GM12878 (cell line): ENCODE measurements around the gene C22orf15. TPM values are rescaled to one million over a fixed set of nuclear protein-coding genes. Genes with fewer than 3 reads are reported as not detected.

Source experiments
- ATF7 ChIP-seq: fragments of 450-650 bp; IDR thresholded peaks from 2 replicates; pipeline ENCODE4 v1.6.1; 2016; ENCODE audit warnings: low read depth, mild to moderate bottlenecking
- SMAD1 ChIP-seq: fragments of 450-650 bp; IDR thresholded peaks from 2 replicates; pipeline ENCODE4 v1.6.1; 2018; ENCODE audit warnings: mild to moderate bottlenecking, low read depth; ENCODE audit not compliant: partially characterized antibody
- STAT1 ChIP-seq: fragments of 450-650 bp; conservative IDR thresholded peaks from 2 replicates; pipeline ENCODE4 v1.6.1; 2014; ENCODE audit warnings: antibody characterized with exemption, mild to moderate bottlenecking
- ZNF274 ChIP-seq: IDR thresholded peaks from one replicate; pipeline ENCODE4 v1.8.0; 2011; ENCODE audit not compliant: insufficient read length, insufficient read depth
- polyA plus RNA-seq, 11 experiments: library from polyadenylated mRNA; depleted of rRNA in 4 of 11; unstranded in 6 of 11; stranded (reverse) in 5 of 11; fragments of >200 nt; fragmentation: Nextera tagmentation in 4 of 11; fragmentation: Illumina TruSeq in 1 of 11; extraction: Ambion mirVana in 4 of 11; extraction: Trizol in 1 of 11; gene quantifications; 1 replicate in 1 of 11; 2 replicates in 10 of 11; pipeline versions ENCODE4 v1.2.1 to v1.2.3, GENCODE V29; 2011 to 2016; ENCODE audit warnings: inconsistent platforms in 2 of 11, missing spikeins in 2 of 11, low read depth in 1 of 11
- total RNA-seq, 4 experiments: library from RNA; depleted of rRNA in 3 of 4; stranded (reverse); fragments of >200 nt in 3 of 4; fragmentation: Illumina TruSeq in 1 of 4; extraction: Trizol in 1 of 4; gene quantifications; 2 replicates each; pipeline versions ENCODE4 v1.2.1 to v1.2.3, GENCODE V29; 2013 to 2021
- TF ChIP-seq, protein P1 (sequence below), 3 experiments: IDR thresholded peaks in 2 of 3; conservative IDR thresholded peaks in 1 of 3; 2 replicates each; pipeline ENCODE4 v1.5.1; 2011; ENCODE audit warnings: low read depth in 3 of 3, low read length in 3 of 3, mild to moderate bottlenecking in 3 of 3, control low read depth in 2 of 3, moderate library complexity in 2 of 3, inconsistent platforms in 1 of 3, mixed read lengths in 1 of 3; ENCODE audit not compliant: control insufficient read depth in 2 of 3, insufficient read depth in 1 of 3; ENCODE audit errors: extremely low read depth in 1 of 3

C22orf15 gene
- total and polyA plus RNA-seq, 10 of the 15 experiments (the other 5 are each of a cell fraction or from before 2014, with no cell fraction given) = 0.05 to 0.47 (median 0.13) TPM; not detected in 3

DNA sequence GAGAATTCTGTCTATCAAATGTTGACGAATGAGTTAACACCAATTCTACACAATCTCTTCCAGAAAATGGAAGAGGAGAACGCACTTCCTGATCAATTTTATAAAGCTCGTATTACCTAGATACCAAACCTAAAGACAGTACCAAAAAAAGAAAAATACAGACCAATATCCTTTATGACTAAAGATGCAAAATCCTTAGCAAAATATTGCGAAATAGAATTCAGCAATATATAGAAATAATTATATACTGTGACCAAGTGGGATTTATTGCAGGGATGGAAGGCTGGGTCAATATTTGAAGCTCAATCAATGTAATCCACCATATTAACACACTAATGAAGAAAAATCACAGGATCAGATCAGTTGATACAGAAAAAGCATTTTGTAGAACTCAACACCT is 49.6 kb downstream of the C22orf15 start (continued):
- TF ChIP-seq, protein P1, sequence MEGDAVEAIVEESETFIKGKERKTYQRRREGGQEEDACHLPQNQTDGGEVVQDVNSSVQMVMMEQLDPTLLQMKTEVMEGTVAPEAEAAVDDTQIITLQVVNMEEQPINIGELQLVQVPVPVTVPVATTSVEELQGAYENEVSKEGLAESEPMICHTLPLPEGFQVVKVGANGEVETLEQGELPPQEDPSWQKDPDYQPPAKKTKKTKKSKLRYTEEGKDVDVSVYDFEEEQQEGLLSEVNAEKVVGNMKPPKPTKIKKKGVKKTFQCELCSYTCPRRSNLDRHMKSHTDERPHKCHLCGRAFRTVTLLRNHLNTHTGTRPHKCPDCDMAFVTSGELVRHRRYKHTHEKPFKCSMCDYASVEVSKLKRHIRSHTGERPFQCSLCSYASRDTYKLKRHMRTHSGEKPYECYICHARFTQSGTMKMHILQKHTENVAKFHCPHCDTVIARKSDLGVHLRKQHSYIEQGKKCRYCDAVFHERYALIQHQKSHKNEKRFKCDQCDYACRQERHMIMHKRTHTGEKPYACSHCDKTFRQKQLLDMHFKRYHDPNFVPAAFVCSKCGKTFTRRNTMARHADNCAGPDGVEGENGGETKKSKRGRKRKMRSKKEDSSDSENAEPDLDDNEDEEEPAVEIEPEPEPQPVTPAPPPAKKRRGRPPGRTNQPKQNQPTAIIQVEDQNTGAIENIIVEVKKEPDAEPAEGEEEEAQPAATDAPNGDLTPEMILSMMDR (IDR thresholded peaks at IDR 0.05 in 2 of 3, conservative IDR thresholded peaks at IDR 0.05 in 1 of 3; ENCODE audit: control insufficient read depth in 2 of 3, extremely low read depth in 1 of 3, insufficient read depth in 1 of 3, low read depth in 3 of 3, low read length in 3 of 3) = no peak
- TF ChIP-seq STAT1 (no peak), SMAD1 (no peak), ATF7 (no peak), ZNF274 (no peak)

Other genes starting within 250 kb of the C22orf15 start
Only the 7 nearest of the 17 such genes appear.
- gene RGL4, start 72.0 kb upstream of the C22orf15 start, total RNA-seq (2014; rRNA removed) = 1.5 and 5.0 TPM in 2 replicates
- gene RGL4, start 72.0 kb upstream of the C22orf15 start, total RNA-seq (2014; rRNA removed; fragmentation: Illumina TruSeq; extraction: Trizol) = 2.1 and 2.7 TPM in 2 replicates
- 1.7 TPM in 2 replicates for gene RGL4, start 72.0 kb upstream of the C22orf15 start, total RNA-seq (2021)
- gene RGL4, start 72.0 kb upstream of the C22orf15 start, polyA plus RNA-seq (2011; rRNA removed) = not detected in 2 replicates
- gene RGL4, start 72.0 kb upstream of the C22orf15 start, polyA plus RNA-seq (2014; fragmentation: Illumina TruSeq; extraction: Trizol) = 0.63 and 1.4 TPM in 2 replicates
- 1 to 10 TPM; 1.8 to 2.0 TPM for gene RGL4, start 72.0 kb upstream of the C22orf15 start, polyA plus RNA-seq (2014; fragmentation: Nextera tagmentation; extraction: Ambion mirVana)
- 2.0 and 3.5 TPM in 2 replicates for gene RGL4, start 72.0 kb upstream of the C22orf15 start, polyA plus RNA-seq (2014; rRNA removed)
- gene RGL4, start 72.0 kb upstream of the C22orf15 start, polyA plus RNA-seq (2016; fragmentation: Nextera tagmentation; extraction: Ambion mirVana) = 1 to 10 TPM; 7.6 to 9.0 TPM
- gene ZNF70, start 11.9 kb upstream of the C22orf15 start, total RNA-seq (2014; rRNA removed) = 1.6 and 1.7 TPM in 2 replicates
- 1.6 and 1.8 TPM in 2 replicates for gene ZNF70, start 11.9 kb upstream of the C22orf15 start, total RNA-seq (2014; rRNA removed; fragmentation: Illumina TruSeq; extraction: Trizol)
- 2.3 and 2.4 TPM in 2 replicates for gene ZNF70, start 11.9 kb upstream of the C22orf15 start, total RNA-seq (2021)
- 0.24 and 0.33 TPM in 2 replicates for gene ZNF70, start 11.9 kb upstream of the C22orf15 start, polyA plus RNA-seq (2011; rRNA removed)
- gene ZNF70, start 11.9 kb upstream of the C22orf15 start, polyA plus RNA-seq (2014; fragmentation: Illumina TruSeq; extraction: Trizol) = 1.1 and 1.3 TPM in 2 replicates
- under 1 TPM; 0.15 to 0.21 TPM for gene ZNF70, start 11.9 kb upstream of the C22orf15 start, polyA plus RNA-seq (2014; fragmentation: Nextera tagmentation; extraction: Ambion mirVana)
- gene ZNF70, start 11.9 kb upstream of the C22orf15 start, polyA plus RNA-seq (2014; rRNA removed) = 0.94 and 1.2 TPM in 2 replicates
- gene ZNF70, start 11.9 kb upstream of the C22orf15 start, polyA plus RNA-seq (2016; fragmentation: Nextera tagmentation; extraction: Ambion mirVana) = under 1 TPM; 0.69 to 0.76 TPM
- 27.4 and 31.2 TPM in 2 replicates for gene VPREB3, start 8.6 kb upstream of the C22orf15 start, total RNA-seq (2014; rRNA removed)
- 20.3 and 20.6 TPM in 2 replicates for gene VPREB3, start 8.6 kb upstream of the C22orf15 start, total RNA-seq (2014; rRNA removed; fragmentation: Illumina TruSeq; extraction: Trizol)
- 24.1 and 25.7 TPM in 2 replicates for gene VPREB3, start 8.6 kb upstream of the C22orf15 start, total RNA-seq (2021)
- 0.35 and 0.75 TPM in 2 replicates for gene VPREB3, start 8.6 kb upstream of the C22orf15 start, polyA plus RNA-seq (2011; rRNA removed)
- gene VPREB3, start 8.6 kb upstream of the C22orf15 start, polyA plus RNA-seq (2014; fragmentation: Illumina TruSeq; extraction: Trizol) = 9.5 and 21.9 TPM in 2 replicates
- 10 to 100 TPM; 55.0 to 79.5 TPM for gene VPREB3, start 8.6 kb upstream of the C22orf15 start, polyA plus RNA-seq (2014; fragmentation: Nextera tagmentation; extraction: Ambion mirVana)
- 41.3 and 42.9 TPM in 2 replicates for gene VPREB3, start 8.6 kb upstream of the C22orf15 start, polyA plus RNA-seq (2014; rRNA removed)
- gene VPREB3, start 8.6 kb upstream of the C22orf15 start, polyA plus RNA-seq (2016; fragmentation: Nextera tagmentation; extraction: Ambion mirVana) = 1 to 10 TPM; 6.1 to 6.6 TPM
- gene CHCHD10, start 5.0 kb downstream of the C22orf15 start, total RNA-seq (2014; rRNA removed) = 78.0 and 104 TPM in 2 replicates
- gene CHCHD10, start 5.0 kb downstream of the C22orf15 start, total RNA-seq (2014; rRNA removed; fragmentation: Illumina TruSeq; extraction: Trizol) = 103 and 117 TPM in 2 replicates
- gene CHCHD10, start 5.0 kb downstream of the C22orf15 start, total RNA-seq (2021) = 237 and 241 TPM in 2 replicates
- gene CHCHD10, start 5.0 kb downstream of the C22orf15 start, polyA plus RNA-seq (2011; rRNA removed) = 23.9 and 34.4 TPM in 2 replicates
- 27.2 and 126 TPM in 2 replicates for gene CHCHD10, start 5.0 kb downstream of the C22orf15 start, polyA plus RNA-seq (2014; fragmentation: Illumina TruSeq; extraction: Trizol)
- 100 to 1,000 TPM in 1 of 2 experiments, 10 to 100 TPM in 1; 13.2 to 216 TPM for gene CHCHD10, start 5.0 kb downstream of the C22orf15 start, polyA plus RNA-seq (2014; fragmentation: Nextera tagmentation; extraction: Ambion mirVana)
- 129 and 191 TPM in 2 replicates for gene CHCHD10, start 5.0 kb downstream of the C22orf15 start, polyA plus RNA-seq (2014; rRNA removed)
- 100 to 1,000 TPM; 135 to 202 TPM for gene CHCHD10, start 5.0 kb downstream of the C22orf15 start, polyA plus RNA-seq (2016; fragmentation: Nextera tagmentation; extraction: Ambion mirVana)
- 0.60 and 1.0 TPM in 2 replicates for gene MMP11, start 9.9 kb downstream of the C22orf15 start, total RNA-seq (2014; rRNA removed)
- not detected in 2 replicates for gene MMP11, start 9.9 kb downstream of the C22orf15 start, total RNA-seq (2014; rRNA removed; fragmentation: Illumina TruSeq; extraction: Trizol)
- gene MMP11, start 9.9 kb downstream of the C22orf15 start, total RNA-seq (2021) = 0.41 and 0.48 TPM in 2 replicates
- 0.12 TPM in 1 of 2 replicates, not detected in the other for gene MMP11, start 9.9 kb downstream of the C22orf15 start, polyA plus RNA-seq (2011; rRNA removed)
- 0.03 TPM in 1 of 2 replicates, not detected in the other for gene MMP11, start 9.9 kb downstream of the C22orf15 start, polyA plus RNA-seq (2014; fragmentation: Illumina TruSeq; extraction: Trizol)
- under 1 TPM in 1 of 2 experiments, not detected in 1; 0.05 TPM for gene MMP11, start 9.9 kb downstream of the C22orf15 start, polyA plus RNA-seq (2014; fragmentation: Nextera tagmentation; extraction: Ambion mirVana)
- gene MMP11, start 9.9 kb downstream of the C22orf15 start, polyA plus RNA-seq (2014; rRNA removed) = 0.18 and 1.1 TPM in 2 replicates
- under 1 TPM; 0.20 to 0.48 TPM for gene MMP11, start 9.9 kb downstream of the C22orf15 start, polyA plus RNA-seq (2016; fragmentation: Nextera tagmentation; extraction: Ambion mirVana)
- gene SMARCB1, start 24.0 kb downstream of the C22orf15 start, total RNA-seq (2014; rRNA removed) = 167 and 177 TPM in 2 replicates
- 108 and 112 TPM in 2 replicates for gene SMARCB1, start 24.0 kb downstream of the C22orf15 start, total RNA-seq (2014; rRNA removed; fragmentation: Illumina TruSeq; extraction: Trizol)
- gene SMARCB1, start 24.0 kb downstream of the C22orf15 start, total RNA-seq (2021) = 179 and 185 TPM in 2 replicates
- 183 and 187 TPM in 2 replicates for gene SMARCB1, start 24.0 kb downstream of the C22orf15 start, polyA plus RNA-seq (2011; rRNA removed)
- gene SMARCB1, start 24.0 kb downstream of the C22orf15 start, polyA plus RNA-seq (2014; fragmentation: Illumina TruSeq; extraction: Trizol) = 130 and 198 TPM in 2 replicates
- gene SMARCB1, start 24.0 kb downstream of the C22orf15 start, polyA plus RNA-seq (2014; fragmentation: Nextera tagmentation; extraction: Ambion mirVana) = 10 to 100 TPM in 1 of 2 experiments, 1 to 10 TPM in 1; 9.1 to 17.9 TPM
- gene SMARCB1, start 24.0 kb downstream of the C22orf15 start, polyA plus RNA-seq (2014; rRNA removed) = 215 and 239 TPM in 2 replicates
- gene SMARCB1, start 24.0 kb downstream of the C22orf15 start, polyA plus RNA-seq (2016; fragmentation: Nextera tagmentation; extraction: Ambion mirVana) = 100 to 1,000 TPM; 192 to 207 TPM
- 14.6 and 21.0 TPM in 2 replicates for gene DERL3, start 76.0 kb downstream of the C22orf15 start, total RNA-seq (2014; rRNA removed)
- 8.7 and 9.4 TPM in 2 replicates for gene DERL3, start 76.0 kb downstream of the C22orf15 start, total RNA-seq (2014; rRNA removed; fragmentation: Illumina TruSeq; extraction: Trizol)
- gene DERL3, start 76.0 kb downstream of the C22orf15 start, total RNA-seq (2021) = 17.4 and 19.4 TPM in 2 replicates
- 2.1 and 5.2 TPM in 2 replicates for gene DERL3, start 76.0 kb downstream of the C22orf15 start, polyA plus RNA-seq (2011; rRNA removed)
- 2.3 and 7.4 TPM in 2 replicates for gene DERL3, start 76.0 kb downstream of the C22orf15 start, polyA plus RNA-seq (2014; fragmentation: Illumina TruSeq; extraction: Trizol)
- gene DERL3, start 76.0 kb downstream of the C22orf15 start, polyA plus RNA-seq (2014; fragmentation: Nextera tagmentation; extraction: Ambion mirVana) = 1 to 10 TPM; 4.1 to 6.4 TPM
- 28.1 and 29.7 TPM in 2 replicates for gene DERL3, start 76.0 kb downstream of the C22orf15 start, polyA plus RNA-seq (2014; rRNA removed)
- gene DERL3, start 76.0 kb downstream of the C22orf15 start, polyA plus RNA-seq (2016; fragmentation: Nextera tagmentation; extraction: Ambion mirVana) = 10 to 100 TPM; 49.1 to 52.4 TPM